Osteocyte (in vitro differentiated cells): ENCODE results near the gene STAB1. TPM values are rescaled to one million over a fixed set of nuclear protein-coding genes. Genes with fewer than 3 reads are reported as not detected.
A peak's percentile ranks its signal among the peaks of the same experiment; 100 is the strongest.

Experiments used
- DNase-seq: peaks from one replicate; pipeline ENCODE4 v3.0.0; 2021; ENCODE audit warnings: mixed read lengths; ENCODE audit not compliant: unreplicated experiment; ENCODE audit errors: extremely low spot score
- H3K27ac Mint-ChIP-seq: one replicate; pipeline ENCODE4 v1.8.0; 2021; ENCODE audit warnings: mild to moderate bottlenecking, mixed read lengths; ENCODE audit not compliant: unreplicated experiment
- H3K27me3 Mint-ChIP-seq: one replicate; pipeline ENCODE4 v1.8.0; 2021; ENCODE audit warnings: mixed read lengths; ENCODE audit not compliant: unreplicated experiment
- H3K36me3 Mint-ChIP-seq: one replicate; pipeline ENCODE4 v1.8.0; 2021; ENCODE audit warnings: mixed read lengths; ENCODE audit not compliant: unreplicated experiment
- H3K4me1 Mint-ChIP-seq: one replicate; pipeline ENCODE4 v1.8.0; 2021; ENCODE audit warnings: mixed read lengths; ENCODE audit not compliant: unreplicated experiment
- H3K4me3 Mint-ChIP-seq: one replicate; pipeline ENCODE4 v1.8.0; 2021; ENCODE audit warnings: mild to moderate bottlenecking, moderate library complexity, mixed read lengths; ENCODE audit not compliant: unreplicated experiment
- H3K9me3 Mint-ChIP-seq: one replicate; pipeline ENCODE4 v1.8.0; 2021; ENCODE audit warnings: mixed read lengths; ENCODE audit not compliant: unreplicated experiment
- CTCF ChIP-seq: fragments of 200-600 bp; sonication (generic); IDR thresholded peaks from 2 replicates; pipeline ENCODE4 v1.5.0; 2021; ENCODE audit warnings: antibody characterized with exemption, mild to moderate bottlenecking, moderate library complexity
- total RNA-seq: library from RNA; stranded (reverse); gene quantifications from 2 replicates; pipeline ENCODE4 v1.2.1, GENCODE V29; 2021

Gene STAB1
- total RNA-seq, 1 donor from 2014 or later: not detected

GRCh38 chr3:52504977-52505376, 9.8 kb downstream of the STAB1 start:
- H3K27ac Mint-ChIP-seq: no peak overlapping the region
- no peaks in the 10 kb centered on the region for H3K36me3 Mint-ChIP-seq
- H3K27me3 Mint-ChIP-seq: no peaks in the 10 kb centered on the region
- TF ChIP-seq CTCF: no peak
- peaks cover 6% of the 10 kb centered on the region for H3K4me1 Mint-ChIP-seq
- no peaks in the 10 kb centered on the region for H3K9me3 Mint-ChIP-seq
- no peak for DNase-seq
- H3K4me3 Mint-ChIP-seq: no peak overlapping the region

- no peak for DNase-seq
- Mint-ChIP-seq H3K9me3 (no peaks in the 10 kb centered on the region), H3K36me3 (no peaks in the 10 kb centered on the region), H3K27me3 (no peaks in the 10 kb centered on the region), H3K4me3 (no peak overlapping the region), H3K27ac (no peak overlapping the region), H3K4me1 (peaks cover 6% of the 10 kb centered on the region)
- TF ChIP-seq CTCF: no peak
Observed at GRCh38 chr3:52506266-52506966, 11.3 kb downstream of the STAB1 start.

GRCh38 chr3:52507359-52507758, 12.2 kb downstream of the STAB1 start:
- Mint-ChIP-seq H3K27me3 (no peaks in the 10 kb centered on the region), H3K27ac (peak overlapping the region; percentile 40), H3K36me3 (no peaks in the 10 kb centered on the region), H3K9me3 (no peaks in the 10 kb centered on the region), H3K4me3 (no peak overlapping the region), H3K4me1 (peaks cover 6% of the 10 kb centered on the region)
- no peak for DNase-seq
- TF ChIP-seq CTCF: no peak

- DNase-seq: no peak
- no peak for TF ChIP-seq CTCF
- H3K4me1 Mint-ChIP-seq: peaks cover 6% of the 10 kb centered on the region
- no peak overlapping the region for H3K4me3 Mint-ChIP-seq
- no peaks in the 10 kb centered on the region for H3K27me3 Mint-ChIP-seq
- no peaks in the 10 kb centered on the region for H3K9me3 Mint-ChIP-seq
- H3K27ac Mint-ChIP-seq: no peak overlapping the region
- no peaks in the 10 kb centered on the region for H3K36me3 Mint-ChIP-seq
Observed at GRCh38 chr3:52509753-52510328, 14.7 kb downstream of the STAB1 start.

- Mint-ChIP-seq H3K9me3 (no peaks in the 10 kb centered on the region), H3K36me3 (no peaks in the 10 kb centered on the region), H3K4me1 (peaks cover 10% of the 10 kb centered on the region), H3K27ac (no peak overlapping the region), H3K4me3 (no peak overlapping the region), H3K27me3 (no peaks in the 10 kb centered on the region)
- no peak for DNase-seq
- TF ChIP-seq CTCF: no peak
Observed at GRCh38 chr3:52511509-52511908, 16.4 kb downstream of the STAB1 start.
